Right renal cortex interstitium (tissue), 3 donors: Measurements from ENCODE around the gene GRK6. TPM values are rescaled to one million over a fixed set of nuclear protein-coding genes. Genes with fewer than 3 reads are reported as not detected.
A peak's percentile ranks its signal among the peaks of the same experiment; 100 is the strongest.

Source experiments
- DNase-seq, 3 donors: peaks; one replicate each; pipeline ENCODE4 v3.0.0-alpha.2; 2013; ENCODE audit warnings: low read depth in 3 of 3, low spot score in 2 of 3
- polyA plus RNA-seq, 3 donors: library from polyadenylated mRNA; unstranded; fragments of 120-200 nt; gene quantifications; one replicate each; pipeline ENCODE4 v1.2.1, GENCODE V29; 2013; ENCODE audit not compliant: insufficient read length in 3 of 3

GRK6 gene
- polyA plus RNA-seq: 10 to 100 TPM; 20.3 to 26.2 (median 23.3) TPM

GRCh38 chr5:177426566-177427210, at the start of gene GRK6:
GRK6 (plus strand) TSS chr5:177426676; CDS start chr5:177426846, 170 bp downstream.
- no peak for DNase-seq

- DNase-seq: no peak
These were observed 48.4 kb upstream of the GRK6 start for GRCh38 chr5:177377851-177378776.

GRCh38 chr5:177378884-177379883, 47.3 kb upstream of the GRK6 start:
- no peak for DNase-seq

GRCh38 chr5:177380805-177381126, 45.7 kb upstream of the GRK6 start:
- DNase-seq: no peak

GRCh38 chr5:177382423-177383029, 44.0 kb upstream of the GRK6 start:
- DNase-seq: no peak

- no peak for DNase-seq
These were observed 43.3 kb upstream of the GRK6 start for GRCh38 chr5:177383181-177383580.

- DNase-seq: no peak
These were observed 42.3 kb upstream of the GRK6 start, which contains the start of gene SLC34A1 for GRCh38 chr5:177384134-177384533. SLC34A1 (plus strand) TSS chr5:177384434; CDS start chr5:177385742, 1,308 bp downstream.

- DNase-seq: no peak
These were observed 40.8 kb upstream of the GRK6 start for GRCh38 chr5:177385720-177386119.

GRCh38 chr5:177386542-177386941, 39.9 kb upstream of the GRK6 start:
- no peak for DNase-seq

- no peak for DNase-seq
These were observed 39.1 kb upstream of the GRK6 start for GRCh38 chr5:177387405-177387804.

- DNase-seq: no peak
These were observed 37.9 kb upstream of the GRK6 start for GRCh38 chr5:177388521-177389052.

- DNase-seq: no peak
These were observed 37.0 kb upstream of the GRK6 start for GRCh38 chr5:177389241-177390169.

GRCh38 chr5:177390363-177391300, 35.8 kb upstream of the GRK6 start:
- peak; percentile 76 to 85 (median 78) for DNase-seq

GRCh38 chr5:177392765-177393164, 33.7 kb upstream of the GRK6 start:
- no peak for DNase-seq

GRCh38 chr5:177393206-177393765, 33.2 kb upstream of the GRK6 start:
- DNase-seq: no peak

GRCh38 chr5:177393990-177394389, 32.5 kb upstream of the GRK6 start:
- no peak for DNase-seq

- DNase-seq: no peak
These were observed 30.4 kb upstream of the GRK6 start for GRCh38 chr5:177396078-177396477.
